K562 (cell line): Measurements from ENCODE around the gene PDCD6IP. TPM values are rescaled to one million over a fixed set of nuclear protein-coding genes. Genes with fewer than 3 reads are reported as not detected.
A peak's percentile ranks its signal among the peaks of the same experiment; 100 is the strongest.

ENCODE experiments used
- BMI1 ChIP-seq: fragments of 150-350 bp; IDR thresholded peaks from 2 replicates; pipeline ENCODE4 v1.6.1; 2014; ENCODE audit warnings: low read length
- CAMTA2 ChIP-seq: fragments of 250-450 bp; sonication (Bioruptor Pico); conservative IDR thresholded peaks from 2 replicates; pipeline ENCODE4 v1.5.1; 2022
- CBFB ChIP-seq: sonication (generic); formaldehyde crosslinking; IDR thresholded peaks from 2 replicates; pipeline ENCODE4 v1.4.0; 2020; ENCODE audit warnings: mild to moderate bottlenecking, missing genetic modification reagents
- ETS2 ChIP-seq: IDR thresholded peaks from 2 replicates; pipeline ENCODE4 v1.6.1; 2016; ENCODE audit warnings: borderline replicate concordance, missing genetic modification characterization, mild to moderate bottlenecking, moderate library complexity, missing compliant biosample characterization; ENCODE audit not compliant: poor library complexity, severe bottlenecking
- MYC ChIP-seq, 2 experiments: fragments of 250-450 bp in 1 of 2; sonication (Bioruptor Pico) in 1 of 2; IDR thresholded peaks; 2 replicates each; pipeline versions ENCODE4 v1.5.1 to v1.6.1; 2012 to 2021; ENCODE audit warnings: low read depth in 2 of 2, borderline replicate concordance in 1 of 2, improper control_type of control experiment in 1 of 2, low read length in 1 of 2, mild to moderate bottlenecking in 1 of 2, moderate library complexity in 1 of 2
- RBM34 ChIP-seq: fragments of 200-400 bp; formaldehyde crosslinking; IDR thresholded peaks from 2 replicates; pipeline ENCODE4 v1.6.1; 2018; ENCODE audit warnings: low read length, borderline replicate concordance; ENCODE audit not compliant: insufficient read depth
- ZBTB1 ChIP-seq: sonication (generic); formaldehyde crosslinking; IDR thresholded peaks from 2 replicates; pipeline ENCODE4 v1.8.1; 2023; ENCODE audit warnings: missing genetic modification reagents, low read depth, mild to moderate bottlenecking, borderline replicate concordance
- ZNF124 ChIP-seq: sonication (generic); formaldehyde crosslinking; IDR thresholded peaks from 2 replicates; pipeline ENCODE4 v1.8.1; 2022; ENCODE audit warnings: missing genetic modification reagents
- ZNF197 ChIP-seq: fragments of 200-800 bp; sonication (Bioruptor generic); IDR thresholded peaks from 2 replicates; pipeline ENCODE4 v1.6.1; 2016; ENCODE audit warnings: low read depth, missing genetic modification characterization, missing compliant biosample characterization
- ZNF253 ChIP-seq: fragments of 250-450 bp; sonication (Bioruptor Pico); conservative IDR thresholded peaks from 2 replicates; pipeline ENCODE4 v1.6.1; 2021; ENCODE audit warnings: mild to moderate bottlenecking
- polyA plus RNA-seq, 8 experiments: library from polyadenylated mRNA; depleted of rRNA in 4 of 8; stranded (reverse) in 5 of 8; unstranded in 3 of 8; fragments of >200 nt; fragmentation: Nextera tagmentation in 2 of 8; fragmentation: Illumina TruSeq in 1 of 8; extraction: Ambion mirVana in 2 of 8; extraction: Trizol in 1 of 8; gene quantifications; 2 replicates each; pipeline versions ENCODE4 v1.2.1 to v1.2.3, GENCODE V29; 2011 to 2014; ENCODE audit warnings: inconsistent platforms in 1 of 8, missing spikeins in 1 of 8
- total RNA-seq, 7 experiments: library from RNA; depleted of rRNA in 6 of 7; stranded (reverse); fragments of >200 nt in 6 of 7; fragmentation: Illumina TruSeq in 2 of 7; extraction: Trizol in 2 of 7; gene quantifications; 2 replicates each; pipeline versions ENCODE4 v1.2.1 to v1.2.3, GENCODE V29; 2011 to 2021; ENCODE audit warnings: low replicate concordance in 1 of 7
- TF ChIP-seq, protein P1 (sequence below), 2 experiments: IDR thresholded peaks; 2 replicates each; pipeline ENCODE4 v1.6.1; 2012; ENCODE audit warnings: improper control_type of control experiment in 2 of 2, low read depth in 2 of 2, low read length in 2 of 2, borderline replicate concordance in 1 of 2
- TF ChIP-seq, protein P2 (sequence below): fragments of 250-450 bp; sonication (Bioruptor Pico); IDR thresholded peaks from 2 replicates; pipeline ENCODE4 v1.8.0; 2021; ENCODE audit warnings: moderate library complexity, mild to moderate bottlenecking, inconsistent platforms
- TF ChIP-seq, protein P3 (sequence below): sonication (generic); formaldehyde crosslinking; IDR thresholded peaks from 2 replicates; pipeline ENCODE4 v1.4.0; 2020; ENCODE audit warnings: mild to moderate bottlenecking, missing genetic modification reagents
- TF ChIP-seq, protein P4 (sequence below): fragments of 250-450 bp; sonication (Bioruptor Pico); IDR thresholded peaks from 2 replicates; pipeline ENCODE4 v1.4.0; 2020; ENCODE audit warnings: mild to moderate bottlenecking, moderate library complexity, borderline replicate concordance

PDCD6IP gene
- total and polyA plus RNA-seq, 9 of the 15 experiments (the other 6 are each of a cell fraction or from before 2014, with no cell fraction given), result 40.2 to 302 (median 122) TPM

DNA sequence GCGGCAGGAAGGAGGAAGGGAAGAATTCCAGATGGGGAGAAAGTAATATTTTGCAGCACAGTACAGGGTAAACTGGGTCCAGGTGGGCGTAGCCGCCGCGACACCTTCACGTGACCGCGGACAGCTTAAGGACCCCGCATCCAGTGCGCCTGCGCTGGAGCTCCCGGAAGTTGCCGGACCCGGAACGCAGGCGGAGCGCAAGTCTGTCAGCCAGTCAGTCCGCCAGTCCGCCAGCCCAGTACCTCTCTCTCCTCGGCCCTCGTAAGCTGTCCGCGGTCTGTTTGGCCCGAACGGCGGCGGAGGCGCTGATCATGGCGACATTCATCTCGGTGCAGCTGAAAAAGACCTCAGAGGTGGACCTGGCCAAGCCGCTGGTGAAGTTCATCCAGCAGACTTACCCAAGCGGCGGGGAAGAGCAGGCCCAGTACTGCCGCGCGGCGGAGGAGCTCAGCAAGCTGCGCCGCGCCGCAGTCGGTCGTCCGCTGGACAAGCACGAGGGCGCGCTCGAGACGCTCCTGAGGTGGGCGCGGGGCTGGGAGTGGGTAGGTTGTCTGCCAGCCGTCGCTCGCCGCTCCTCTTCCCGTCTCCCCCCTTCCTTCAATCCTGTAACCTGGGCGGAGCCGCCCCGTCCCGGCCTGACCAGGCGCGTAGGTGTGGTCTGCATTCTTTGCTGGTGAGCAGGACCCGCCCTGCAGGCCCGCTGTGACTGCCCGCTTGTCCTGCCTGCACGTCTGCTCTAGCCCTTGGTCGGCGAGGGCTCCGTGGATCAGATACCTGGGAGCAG lies at the start of gene PDCD6IP (continued):
- TF ChIP-seq, protein P1, sequence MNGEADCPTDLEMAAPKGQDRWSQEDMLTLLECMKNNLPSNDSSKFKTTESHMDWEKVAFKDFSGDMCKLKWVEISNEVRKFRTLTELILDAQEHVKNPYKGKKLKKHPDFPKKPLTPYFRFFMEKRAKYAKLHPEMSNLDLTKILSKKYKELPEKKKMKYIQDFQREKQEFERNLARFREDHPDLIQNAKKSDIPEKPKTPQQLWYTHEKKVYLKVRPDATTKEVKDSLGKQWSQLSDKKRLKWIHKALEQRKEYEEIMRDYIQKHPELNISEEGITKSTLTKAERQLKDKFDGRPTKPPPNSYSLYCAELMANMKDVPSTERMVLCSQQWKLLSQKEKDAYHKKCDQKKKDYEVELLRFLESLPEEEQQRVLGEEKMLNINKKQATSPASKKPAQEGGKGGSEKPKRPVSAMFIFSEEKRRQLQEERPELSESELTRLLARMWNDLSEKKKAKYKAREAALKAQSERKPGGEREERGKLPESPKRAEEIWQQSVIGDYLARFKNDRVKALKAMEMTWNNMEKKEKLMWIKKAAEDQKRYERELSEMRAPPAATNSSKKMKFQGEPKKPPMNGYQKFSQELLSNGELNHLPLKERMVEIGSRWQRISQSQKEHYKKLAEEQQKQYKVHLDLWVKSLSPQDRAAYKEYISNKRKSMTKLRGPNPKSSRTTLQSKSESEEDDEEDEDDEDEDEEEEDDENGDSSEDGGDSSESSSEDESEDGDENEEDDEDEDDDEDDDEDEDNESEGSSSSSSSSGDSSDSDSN (IDR thresholded peaks at IDR 0.05; ENCODE audit: borderline replicate concordance in 1 of 2, low read depth in 2 of 2, low read length in 2 of 2), result peak; percentile 74 to 83; a peak in 3 of 4 replicates
- TF ChIP-seq ZBTB1 (no peak; the same call in 1 of the 2 replicates), CBFB (CRISPR knock-in tag) (peak; percentile 70; the same call in 1 of the 2 replicates), RBM34 (no peak), CAMTA2 (CRISPR knock-in tag) (0 out of 2 replicates have a peak, but pooled peaks have one; percentile 26), ZNF253 (CRISPR knock-in tag) (no peak), MYC (IDR thresholded peaks at IDR 0.05; ENCODE audit: low read depth, low read length) (peak; percentile 88), MYC (CRISPR knock-in tag; IDR thresholded peaks at IDR 0.05; ENCODE audit: borderline replicate concordance, low read depth) (peak; percentile 93; the same call in 1 of the 2 replicates), BMI1 (no peak), ETS2 (tag) (no peak), ZNF197 (peak; percentile 80; the same call in 1 of the 2 replicates), ZNF124 (no peak)
- TF ChIP-seq, protein P2, sequence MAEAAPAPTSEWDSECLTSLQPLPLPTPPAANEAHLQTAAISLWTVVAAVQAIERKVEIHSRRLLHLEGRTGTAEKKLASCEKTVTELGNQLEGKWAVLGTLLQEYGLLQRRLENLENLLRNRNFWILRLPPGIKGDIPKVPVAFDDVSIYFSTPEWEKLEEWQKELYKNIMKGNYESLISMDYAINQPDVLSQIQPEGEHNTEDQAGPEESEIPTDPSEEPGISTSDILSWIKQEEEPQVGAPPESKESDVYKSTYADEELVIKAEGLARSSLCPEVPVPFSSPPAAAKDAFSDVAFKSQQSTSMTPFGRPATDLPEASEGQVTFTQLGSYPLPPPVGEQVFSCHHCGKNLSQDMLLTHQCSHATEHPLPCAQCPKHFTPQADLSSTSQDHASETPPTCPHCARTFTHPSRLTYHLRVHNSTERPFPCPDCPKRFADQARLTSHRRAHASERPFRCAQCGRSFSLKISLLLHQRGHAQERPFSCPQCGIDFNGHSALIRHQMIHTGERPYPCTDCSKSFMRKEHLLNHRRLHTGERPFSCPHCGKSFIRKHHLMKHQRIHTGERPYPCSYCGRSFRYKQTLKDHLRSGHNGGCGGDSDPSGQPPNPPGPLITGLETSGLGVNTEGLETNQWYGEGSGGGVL (CRISPR knock-in tag), result no peak
- TF ChIP-seq, protein P3, sequence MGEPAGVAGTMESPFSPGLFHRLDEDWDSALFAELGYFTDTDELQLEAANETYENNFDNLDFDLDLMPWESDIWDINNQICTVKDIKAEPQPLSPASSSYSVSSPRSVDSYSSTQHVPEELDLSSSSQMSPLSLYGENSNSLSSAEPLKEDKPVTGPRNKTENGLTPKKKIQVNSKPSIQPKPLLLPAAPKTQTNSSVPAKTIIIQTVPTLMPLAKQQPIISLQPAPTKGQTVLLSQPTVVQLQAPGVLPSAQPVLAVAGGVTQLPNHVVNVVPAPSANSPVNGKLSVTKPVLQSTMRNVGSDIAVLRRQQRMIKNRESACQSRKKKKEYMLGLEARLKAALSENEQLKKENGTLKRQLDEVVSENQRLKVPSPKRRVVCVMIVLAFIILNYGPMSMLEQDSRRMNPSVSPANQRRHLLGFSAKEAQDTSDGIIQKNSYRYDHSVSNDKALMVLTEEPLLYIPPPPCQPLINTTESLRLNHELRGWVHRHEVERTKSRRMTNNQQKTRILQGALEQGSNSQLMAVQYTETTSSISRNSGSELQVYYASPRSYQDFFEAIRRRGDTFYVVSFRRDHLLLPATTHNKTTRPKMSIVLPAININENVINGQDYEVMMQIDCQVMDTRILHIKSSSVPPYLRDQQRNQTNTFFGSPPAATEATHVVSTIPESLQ (CRISPR knock-in tag), result peak; percentile 71
- TF ChIP-seq, protein P4, sequence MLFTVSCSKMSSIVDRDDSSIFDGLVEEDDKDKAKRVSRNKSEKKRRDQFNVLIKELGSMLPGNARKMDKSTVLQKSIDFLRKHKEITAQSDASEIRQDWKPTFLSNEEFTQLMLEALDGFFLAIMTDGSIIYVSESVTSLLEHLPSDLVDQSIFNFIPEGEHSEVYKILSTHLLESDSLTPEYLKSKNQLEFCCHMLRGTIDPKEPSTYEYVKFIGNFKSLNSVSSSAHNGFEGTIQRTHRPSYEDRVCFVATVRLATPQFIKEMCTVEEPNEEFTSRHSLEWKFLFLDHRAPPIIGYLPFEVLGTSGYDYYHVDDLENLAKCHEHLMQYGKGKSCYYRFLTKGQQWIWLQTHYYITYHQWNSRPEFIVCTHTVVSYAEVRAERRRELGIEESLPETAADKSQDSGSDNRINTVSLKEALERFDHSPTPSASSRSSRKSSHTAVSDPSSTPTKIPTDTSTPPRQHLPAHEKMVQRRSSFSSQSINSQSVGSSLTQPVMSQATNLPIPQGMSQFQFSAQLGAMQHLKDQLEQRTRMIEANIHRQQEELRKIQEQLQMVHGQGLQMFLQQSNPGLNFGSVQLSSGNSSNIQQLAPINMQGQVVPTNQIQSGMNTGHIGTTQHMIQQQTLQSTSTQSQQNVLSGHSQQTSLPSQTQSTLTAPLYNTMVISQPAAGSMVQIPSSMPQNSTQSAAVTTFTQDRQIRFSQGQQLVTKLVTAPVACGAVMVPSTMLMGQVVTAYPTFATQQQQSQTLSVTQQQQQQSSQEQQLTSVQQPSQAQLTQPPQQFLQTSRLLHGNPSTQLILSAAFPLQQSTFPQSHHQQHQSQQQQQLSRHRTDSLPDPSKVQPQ (CRISPR knock-in tag), result no peak
